ENCODE results near the gene NANOS2. TPM values are rescaled to one million over a fixed set of nuclear protein-coding genes. Genes with fewer than 3 reads are reported as not detected.
A peak's percentile ranks its signal among the peaks of the same experiment; 100 is the strongest.

Gene NANOS2
- total and polyA plus RNA-seq, 9 of the 15 experiments (the other 6 are each of a cell fraction or from before 2014, with no cell fraction given), result not detected

GRCh38 chr19:45927565-45928261 is 13.1 kb upstream of the NANOS2 start (continued):
- TF ChIP-seq NR4A1 (CRISPR knock-in tag; IDR thresholded peaks at IDR 0.05), result no peak
- TF ChIP-seq NR4A1 (tag; IDR thresholded peaks at IDR 0.05), result no peak
- no peak for TF ChIP-seq CEBPZ (IDR thresholded peaks at IDR 0.05; ENCODE audit: borderline replicate concordance, low read depth, low read length)
- TF ChIP-seq HMG20B (CRISPR knock-in tag; IDR thresholded peaks at IDR 0.05), result no peak
- no peak for TF ChIP-seq LARP7 (IDR thresholded peaks at IDR 0.05)
- TF ChIP-seq KAT7 (CRISPR knock-in tag; IDR thresholded peaks at IDR 0.05; ENCODE audit: borderline replicate concordance), result no peak
- TF ChIP-seq SRSF1 (IDR thresholded peaks at IDR 0.05; ENCODE audit: low read depth, low read length), result no peak
- no peak for TF ChIP-seq HEY1 (CRISPR knock-in tag; IDR thresholded peaks at IDR 0.05; ENCODE audit: borderline replicate concordance)
- TF ChIP-seq SETDB1 (IDR thresholded peaks at IDR 0.05; ENCODE audit: low read length), result no peak
- TF ChIP-seq SMARCA5 (IDR thresholded peaks at IDR 0.05), result no peak
- TF ChIP-seq MEIS2 (IDR thresholded peaks at IDR 0.05; ENCODE audit: partially characterized antibody), result peak; percentile 39
- TF ChIP-seq HLTF (IDR thresholded peaks at IDR 0.05), result no peak
- peak; percentile 28; the same call in 1 of the 2 replicates for TF ChIP-seq CBFA2T2 (conservative IDR thresholded peaks at IDR 0.05)
- TF ChIP-seq SREBF1 (IDR thresholded peaks at IDR 0.05; ENCODE audit: borderline replicate concordance, low read depth, low read length), result no peak
- TF ChIP-seq STAT5B (CRISPR knock-in tag; IDR thresholded peaks at IDR 0.05), result no peak
- TF ChIP-seq ZNF707 (CRISPR knock-in tag; conservative IDR thresholded peaks at IDR 0.05), result no peak
- peak; percentile 91; the same call in 1 of the 2 replicates for TF ChIP-seq E2F5 (CRISPR knock-in tag; IDR thresholded peaks at IDR 0.05)
- TF ChIP-seq ZFX (CRISPR knock-in tag; IDR thresholded peaks at IDR 0.05), result peak; percentile 46
- TF ChIP-seq CREB5 (CRISPR knock-in tag; IDR thresholded peaks at IDR 0.05), result no peak
- no peak for TF ChIP-seq HDAC3 (IDR thresholded peaks at IDR 0.05; ENCODE audit: borderline replicate concordance, partially characterized antibody)
- no peak for TF ChIP-seq SMARCE1 (IDR thresholded peaks at IDR 0.05)
- no peak for TF ChIP-seq ZNF282 (CRISPR knock-in tag; IDR thresholded peaks at IDR 0.05)
- no peak for TF ChIP-seq ZNF561 (CRISPR knock-in tag; conservative IDR thresholded peaks at IDR 0.05)
- no peak for TF ChIP-seq RFX7 (CRISPR knock-in tag; IDR thresholded peaks at IDR 0.05)
- peak; percentile 45 for TF ChIP-seq POLR2B (IDR thresholded peaks at IDR 0.05; ENCODE audit: low read depth, partially characterized antibody)
- TF ChIP-seq MYNN (IDR thresholded peaks at IDR 0.05), result no peak
- no peak for TF ChIP-seq MYNN (CRISPR knock-in tag; IDR thresholded peaks at IDR 0.05)
- no peak for TF ChIP-seq SLC30A9 (CRISPR knock-in tag; IDR thresholded peaks at IDR 0.05)

Data from K562 (cell line).